Gastrocnemius medialis (tissue), 4 donors: ENCODE results near the gene PRKCD.

Experiments
- POLR2A ChIP-seq, 2 donors: fragments of 450-650 bp; IDR thresholded peaks; one replicate each; pipeline ENCODE4 v1.6.1; 2017; ENCODE audit warnings: antibody characterized with exemption in 2 of 2, mild to moderate bottlenecking in 2 of 2, moderate library complexity in 2 of 2
- TF ChIP-seq, protein P1 (sequence below), 5 experiments: fragments of 450-650 bp in 3 of 5; fragments of 200-600 bp in 2 of 5; sonication (generic) in 2 of 5; IDR thresholded peaks in 4 of 5; conservative IDR thresholded peaks in 1 of 5; 1 replicate in 4 of 5; 2 replicates in 1 of 5; pipeline ENCODE4 v1.5.1; 2016 to 2019; ENCODE audit warnings: antibody characterized with exemption in 5 of 5, mild to moderate bottlenecking in 3 of 5, moderate library complexity in 3 of 5

DNA sequence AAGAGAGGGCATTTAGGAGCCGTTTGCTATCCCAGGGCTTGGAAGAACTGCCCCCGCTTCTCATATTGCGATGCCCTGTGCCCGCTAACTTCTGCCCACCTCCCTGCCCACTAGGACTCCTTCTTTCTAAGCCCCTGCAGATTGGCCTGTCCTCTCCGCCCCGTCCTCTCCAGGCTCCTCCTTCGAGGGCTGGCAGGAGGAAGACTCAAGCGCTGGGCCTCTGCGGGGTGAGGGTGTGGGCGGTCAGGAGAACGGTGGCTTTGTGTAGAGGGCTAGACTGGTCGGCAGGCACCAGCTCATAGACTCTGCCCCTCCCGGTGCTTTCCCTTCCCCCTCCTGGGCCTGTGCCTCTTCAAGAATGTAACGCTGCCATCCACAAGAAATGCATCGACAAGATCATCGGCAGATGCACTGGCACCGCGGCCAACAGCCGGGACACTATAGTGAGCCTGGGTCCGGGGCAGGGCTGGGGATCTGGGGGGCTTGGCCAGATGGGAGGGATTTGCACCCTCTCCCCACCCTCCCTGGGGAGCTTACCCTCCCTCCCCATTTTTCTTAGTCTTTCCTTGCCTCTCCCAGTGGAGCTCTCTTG is 21.9 kb downstream of the PRKCD start:
- TF ChIP-seq, protein P1, sequence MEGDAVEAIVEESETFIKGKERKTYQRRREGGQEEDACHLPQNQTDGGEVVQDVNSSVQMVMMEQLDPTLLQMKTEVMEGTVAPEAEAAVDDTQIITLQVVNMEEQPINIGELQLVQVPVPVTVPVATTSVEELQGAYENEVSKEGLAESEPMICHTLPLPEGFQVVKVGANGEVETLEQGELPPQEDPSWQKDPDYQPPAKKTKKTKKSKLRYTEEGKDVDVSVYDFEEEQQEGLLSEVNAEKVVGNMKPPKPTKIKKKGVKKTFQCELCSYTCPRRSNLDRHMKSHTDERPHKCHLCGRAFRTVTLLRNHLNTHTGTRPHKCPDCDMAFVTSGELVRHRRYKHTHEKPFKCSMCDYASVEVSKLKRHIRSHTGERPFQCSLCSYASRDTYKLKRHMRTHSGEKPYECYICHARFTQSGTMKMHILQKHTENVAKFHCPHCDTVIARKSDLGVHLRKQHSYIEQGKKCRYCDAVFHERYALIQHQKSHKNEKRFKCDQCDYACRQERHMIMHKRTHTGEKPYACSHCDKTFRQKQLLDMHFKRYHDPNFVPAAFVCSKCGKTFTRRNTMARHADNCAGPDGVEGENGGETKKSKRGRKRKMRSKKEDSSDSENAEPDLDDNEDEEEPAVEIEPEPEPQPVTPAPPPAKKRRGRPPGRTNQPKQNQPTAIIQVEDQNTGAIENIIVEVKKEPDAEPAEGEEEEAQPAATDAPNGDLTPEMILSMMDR (IDR thresholded peaks at IDR 0.05 in 4 of 5, conservative IDR thresholded peaks at IDR 0.05 in 1 of 5) = no peak
- TF ChIP-seq POLR2A (IDR thresholded peaks at IDR 0.05) = no peak
